HG02759 (cell line): ENCODE results near the gene PCDHGB4.
"Not testable (repeated sequence)": the region's sequence is repeated elsewhere in the genome, so short reads cannot be mapped to it uniquely, and the experiment has no call there.

ENCODE experiments used
- ATAC-seq: cut with Tn5 transposase; IDR thresholded peaks from one replicate; pipeline ENCODE4 v1.9.1; 2021; ENCODE audit warnings: mild to moderate bottlenecking, moderate library complexity; ENCODE audit not compliant: unreplicated experiment

Gene PCDHGB4

GRCh38 chr5:141422742-141423291 is 35.3 kb downstream of the PCDHGB4 start:
- ATAC-seq, result no peak

GRCh38 chr5:141427783-141428426 is 40.4 kb downstream of the PCDHGB4 start:
- no peak for ATAC-seq

- peak; percentile 79 for ATAC-seq
Observed at GRCh38 chr5:141430332-141431113, 43.0 kb downstream of the PCDHGB4 start, which contains the start of gene PCDHGA12. Gene PCDHGA12, plus strand, starts transcription at chr5:141430507. Its CDS starts 253 bp downstream, at chr5:141430760.

GRCh38 chr5:141431286-141431685 is 43.8 kb downstream of the PCDHGB4 start:
- ATAC-seq, result peak; percentile 54

GRCh38 chr5:141432308-141432707 is 44.8 kb downstream of the PCDHGB4 start:
- not testable (repeated sequence) for ATAC-seq

- ATAC-seq, result not testable (repeated sequence)
Observed at GRCh38 chr5:141432726-141433125, 45.2 kb downstream of the PCDHGB4 start.

- ATAC-seq, result no peak
Observed at GRCh38 chr5:141434006-141434405, 46.5 kb downstream of the PCDHGB4 start.

GRCh38 chr5:141437221-141437620 is 49.7 kb downstream of the PCDHGB4 start:
- no peak for ATAC-seq

GRCh38 chr5:141439411-141440141 is 52.1 kb downstream of the PCDHGB4 start:
- ATAC-seq, result no peak
